NCI-H524 (cell line): ENCODE measurements around the gene CHST4.
"Not testable (repeated sequence)": the region's sequence is repeated elsewhere in the genome, so short reads cannot be mapped to it uniquely, and the experiment has no call there.

Source experiments
- DNase-seq, 2 experiments: peaks; one replicate each; lab custom pipeline; 2025; lab: John Stamatoyannopoulos, UW

CHST4 gene

GRCh38 chr16:71526111-71526631, at the start of gene CHST4:
Gene CHST4, plus strand, starts transcription at chr16:71526426. Its CDS starts 10,252 bp downstream, at chr16:71536678.
- DNase-seq, result peak; percentile 35 to 81

GRCh38 chr16:71476457-71477124, 49.6 kb upstream of the CHST4 start:
- DNase-seq, result no peak

GRCh38 chr16:71479420-71479819, 46.8 kb upstream of the CHST4 start:
- DNase-seq, result peak in 1 of 2 experiments; percentile 62

GRCh38 chr16:71480956-71481355, 45.3 kb upstream of the CHST4 start:
- DNase-seq, result no peak

GRCh38 chr16:71482569-71482968, 43.7 kb upstream of the CHST4 start:
- no peak for DNase-seq

- peak; percentile 77 to 92 for DNase-seq
Observed at GRCh38 chr16:71484006-71484893, 42.0 kb upstream of the CHST4 start.

- no peak for DNase-seq
Observed at GRCh38 chr16:71489122-71489521, 37.1 kb upstream of the CHST4 start, which contains the start of gene ZNF19. Gene ZNF19, minus strand, starts transcription at chr16:71489324. Its CDS starts 7,210 bp downstream, at chr16:71482114.

GRCh38 chr16:71490361-71490760, 35.9 kb upstream of the CHST4 start:
- no peak for DNase-seq

- no peak for DNase-seq
Observed at GRCh38 chr16:71491054-71491453, 35.2 kb upstream of the CHST4 start.

- DNase-seq, result no peak
Observed at GRCh38 chr16:71492786-71493185, 33.4 kb upstream of the CHST4 start.

- DNase-seq, result no peak
Observed at GRCh38 chr16:71493213-71493612, 33.0 kb upstream of the CHST4 start.

GRCh38 chr16:71498031-71498430, 28.2 kb upstream of the CHST4 start:
- DNase-seq, result no peak

GRCh38 chr16:71499775-71500364, 26.4 kb upstream of the CHST4 start:
- DNase-seq, result peak; percentile 87 to 95

- peak in 1 of 2 experiments; percentile 59 for DNase-seq
Observed at GRCh38 chr16:71500964-71501363, 25.3 kb upstream of the CHST4 start.

- DNase-seq, result peak in 1 of 2 experiments; percentile 19
Observed at GRCh38 chr16:71501547-71501946, 24.7 kb upstream of the CHST4 start.

GRCh38 chr16:71504051-71504450, 22.2 kb upstream of the CHST4 start:
- DNase-seq, result not testable (repeated sequence)

- no peak for DNase-seq
Observed at GRCh38 chr16:71504901-71505300, 21.3 kb upstream of the CHST4 start.

- DNase-seq, result no peak
Observed at GRCh38 chr16:71507061-71507460, 19.2 kb upstream of the CHST4 start.

- DNase-seq, result no peak
Observed at GRCh38 chr16:71513302-71513701, 12.9 kb upstream of the CHST4 start.

- no peak for DNase-seq
Observed at GRCh38 chr16:71514476-71514875, 11.8 kb upstream of the CHST4 start.

GRCh38 chr16:71515026-71515425, 11.2 kb upstream of the CHST4 start:
- no peak for DNase-seq

GRCh38 chr16:71520550-71520949, 5.7 kb upstream of the CHST4 start:
- DNase-seq, result no peak
